ENCODE measurements around the gene KRTAP5-1. TPM values are rescaled to one million over a fixed set of nuclear protein-coding genes. Genes with fewer than 3 reads are reported as not detected.
"Not testable (repeated sequence)": the region's sequence is repeated elsewhere in the genome, so short reads cannot be mapped to it uniquely, and the experiment has no call there.

The KRTAP5-1 gene
- polyA plus RNA-seq (2011; rRNA removed): not detected in 2 replicates
- polyA minus RNA-seq (2011; rRNA and poly(A)+ RNA removed): not detected in 2 replicates

GRCh38 chr11:1584661-1585370 lies at the start of gene KRTAP5-1:
KRTAP5-1 (minus strand) TSS chr11:1585283; CDS start chr11:1585249, 34 bp downstream.
- not testable (repeated sequence) for H3K27me3 ChIP-seq (ENCODE audit: control insufficient read depth, insufficient read depth, low read length); H3K4me3 ChIP-seq (ENCODE audit: low read depth, low read length); DNase-seq (ENCODE audit: low read depth); H3K36me3 ChIP-seq (ENCODE audit: control insufficient read depth, insufficient read depth, low read length)
- CTCF ChIA-PET: interaction anchor here (0.7 to 2.4 kb wide), 2 partner anchors 10 to 11 kb away, joined by 3 to 6 read pairs; no protein-coding TSS in a partner anchor
- POLR2A ChIA-PET: interaction anchor here (0.9 kb wide), 1 partner anchor 11 kb away, joined by 3 read pairs; no protein-coding TSS in a partner anchor

DNA sequence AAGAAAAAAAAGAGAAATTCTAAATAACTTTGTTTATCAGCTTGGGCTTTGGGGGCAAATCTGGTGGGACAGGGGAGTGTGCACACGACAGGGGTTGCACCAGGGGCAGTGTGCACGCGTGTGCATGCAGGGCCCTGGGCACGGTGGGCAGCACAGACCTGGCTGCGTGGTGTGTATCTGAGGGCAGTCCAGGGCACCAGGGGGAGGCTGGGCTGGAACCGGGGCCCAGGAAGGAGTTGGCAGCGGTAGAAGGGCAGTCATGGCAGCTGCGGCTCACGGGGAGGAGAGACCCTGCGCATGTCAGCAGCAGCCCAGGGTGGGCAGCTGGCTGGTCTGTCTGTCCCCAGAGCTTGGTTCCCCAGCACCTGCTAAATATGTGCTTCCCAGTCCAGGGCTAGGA lies 48.8 kb upstream of the KRTAP5-1 start:
- H3K4me3 ChIP-seq (ENCODE audit: low read depth, low read length): no peak overlapping the region
- CTCF ChIA-PET: interaction anchor here (0.8 to 1.4 kb wide), 2 partner anchors 24 to 119 kb away, joined by 3 to 4 read pairs; no protein-coding TSS in a partner anchor
- H3K36me3 ChIP-seq (ENCODE audit: control insufficient read depth, insufficient read depth, low read length): no peaks in the 10 kb centered on the region
- DNase-seq (ENCODE audit: low read depth): no peak
- POLR2A ChIA-PET: no interaction called here
- peaks cover 18% of the 10 kb centered on the region for H3K27me3 ChIP-seq (ENCODE audit: control insufficient read depth, insufficient read depth, low read length)
- TF ChIP-seq, protein P1, sequence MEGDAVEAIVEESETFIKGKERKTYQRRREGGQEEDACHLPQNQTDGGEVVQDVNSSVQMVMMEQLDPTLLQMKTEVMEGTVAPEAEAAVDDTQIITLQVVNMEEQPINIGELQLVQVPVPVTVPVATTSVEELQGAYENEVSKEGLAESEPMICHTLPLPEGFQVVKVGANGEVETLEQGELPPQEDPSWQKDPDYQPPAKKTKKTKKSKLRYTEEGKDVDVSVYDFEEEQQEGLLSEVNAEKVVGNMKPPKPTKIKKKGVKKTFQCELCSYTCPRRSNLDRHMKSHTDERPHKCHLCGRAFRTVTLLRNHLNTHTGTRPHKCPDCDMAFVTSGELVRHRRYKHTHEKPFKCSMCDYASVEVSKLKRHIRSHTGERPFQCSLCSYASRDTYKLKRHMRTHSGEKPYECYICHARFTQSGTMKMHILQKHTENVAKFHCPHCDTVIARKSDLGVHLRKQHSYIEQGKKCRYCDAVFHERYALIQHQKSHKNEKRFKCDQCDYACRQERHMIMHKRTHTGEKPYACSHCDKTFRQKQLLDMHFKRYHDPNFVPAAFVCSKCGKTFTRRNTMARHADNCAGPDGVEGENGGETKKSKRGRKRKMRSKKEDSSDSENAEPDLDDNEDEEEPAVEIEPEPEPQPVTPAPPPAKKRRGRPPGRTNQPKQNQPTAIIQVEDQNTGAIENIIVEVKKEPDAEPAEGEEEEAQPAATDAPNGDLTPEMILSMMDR (IDR thresholded peaks at IDR 0.05; ENCODE audit: insufficient read depth, low read depth, low read length): no peak

DNA sequence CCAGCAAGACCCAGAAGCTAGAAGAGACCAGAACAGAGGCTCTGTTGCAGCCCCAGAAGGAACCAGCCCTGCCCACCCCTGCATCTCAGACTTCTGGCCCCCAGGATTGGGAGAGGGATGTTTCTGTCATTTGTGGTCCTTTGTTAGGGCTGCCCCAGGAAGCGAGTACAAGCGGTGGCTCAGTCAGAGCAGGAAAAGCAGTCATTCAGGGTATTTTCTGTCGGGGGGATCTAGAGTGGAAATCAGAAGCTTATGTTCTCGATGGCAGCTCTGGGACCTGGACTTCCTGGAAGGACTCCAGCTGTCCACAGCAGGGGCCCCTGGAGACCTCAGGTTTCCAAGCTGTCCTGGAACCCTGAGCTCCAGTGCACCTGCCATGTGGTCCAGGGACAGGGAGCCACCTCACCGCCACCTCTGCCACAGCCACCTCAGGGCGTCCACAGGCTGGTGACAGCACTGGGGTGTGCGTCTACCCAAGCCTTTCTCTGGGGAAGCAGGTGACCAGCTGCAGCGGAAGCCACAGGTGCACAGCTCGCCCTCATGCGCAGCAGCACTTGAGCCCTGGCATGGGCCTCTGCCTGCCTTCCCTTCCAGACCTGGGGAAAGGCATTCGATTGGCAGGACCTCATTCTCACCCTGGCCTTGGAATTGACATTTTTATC lies 47.1 kb upstream of the KRTAP5-1 start:
- DNase-seq (ENCODE audit: low read depth): no peak
- CTCF ChIA-PET: interaction anchor here (0.6 to 5.5 kb wide), 8 partner anchors 10 to 397 kb away, joined by 3 to 65 read pairs (median 5); no protein-coding TSS in a partner anchor

DNA sequence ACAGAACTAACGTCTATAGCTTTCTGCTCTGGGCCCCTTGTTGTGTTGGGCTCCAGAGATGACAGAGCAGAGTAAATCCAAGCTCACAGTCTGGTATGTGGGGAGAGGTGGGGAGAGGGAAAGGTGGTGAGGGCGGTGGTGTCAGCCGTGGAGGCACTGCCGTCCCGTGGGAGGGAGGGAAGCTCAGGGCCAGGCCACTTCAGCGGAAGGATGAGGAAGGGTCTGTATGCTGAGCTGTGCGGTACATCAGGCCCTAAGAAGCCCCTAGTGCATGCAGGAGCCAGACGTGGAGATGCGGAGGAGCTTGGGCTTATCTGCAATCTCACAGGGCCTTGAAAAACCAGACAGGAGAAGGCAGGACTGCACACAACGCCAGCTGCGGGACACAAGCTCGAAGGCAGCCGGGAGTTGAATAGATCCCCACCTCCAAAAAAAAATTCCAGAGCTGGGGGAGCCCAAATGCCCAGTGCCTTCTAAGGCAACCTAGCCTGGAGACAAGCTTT lies 46.0 kb upstream of the KRTAP5-1 start:
- Histone ChIP-seq H3K4me3 (ENCODE audit: low read depth, low read length) (no peak overlapping the region), H3K36me3 (ENCODE audit: control insufficient read depth, insufficient read depth, low read length) (no peaks in the 10 kb centered on the region), H3K27me3 (ENCODE audit: control insufficient read depth, insufficient read depth, low read length) (peaks cover 21% of the 10 kb centered on the region)
- ChIA-PET POLR2A (no interaction called here), CTCF (interaction anchor here (0.6 to 5.5 kb wide), 8 partner anchors 11 to 398 kb away, joined by 3 to 65 read pairs (median 6); no protein-coding TSS in a partner anchor)
- TF ChIP-seq, protein P1 (IDR thresholded peaks at IDR 0.05; ENCODE audit: insufficient read depth, low read depth, low read length): no peak
- no peak for DNase-seq (ENCODE audit: low read depth)

More for the DNA sequence above, 47.1 kb upstream of the KRTAP5-1 start:
- POLR2A ChIA-PET: interaction anchor here (0.6 kb wide), 1 partner anchor 1270 kb away, joined by 13 read pairs; a partner anchor contains a TSS
- Histone ChIP-seq H3K27me3 (ENCODE audit: control insufficient read depth, insufficient read depth, low read length) (peaks cover 23% of the 10 kb centered on the region), H3K36me3 (ENCODE audit: control insufficient read depth, insufficient read depth, low read length) (no peaks in the 10 kb centered on the region), H3K4me3 (ENCODE audit: low read depth, low read length) (no peak overlapping the region)
- TF ChIP-seq, protein P1 (IDR thresholded peaks at IDR 0.05; ENCODE audit: insufficient read depth, low read depth, low read length): no peak

GRCh38 chr11:1630271-1630670 lies 45.2 kb upstream of the KRTAP5-1 start:
- peaks cover 21% of the 10 kb centered on the region for H3K27me3 ChIP-seq (ENCODE audit: control insufficient read depth, insufficient read depth, low read length)
- H3K4me3 ChIP-seq (ENCODE audit: low read depth, low read length): no peak overlapping the region
- H3K36me3 ChIP-seq (ENCODE audit: control insufficient read depth, insufficient read depth, low read length): no peaks in the 10 kb centered on the region
- ChIA-PET POLR2A (no interaction called here), CTCF (interaction anchor here (0.7 to 5.5 kb wide), 6 partner anchors 12 to 84 kb away, joined by 3 to 65 read pairs (median 4); no protein-coding TSS in a partner anchor)
- TF ChIP-seq, protein P1 (IDR thresholded peaks at IDR 0.05; ENCODE audit: insufficient read depth, low read depth, low read length): no peak
- no peak for DNase-seq (ENCODE audit: low read depth)
